ENCODE results near the gene INSRR.

INSRR gene

GRCh38 chr1:156804572-156805243, 54.2 kb downstream of the INSRR start:
- no peak for DNase-seq (ENCODE audit: low read depth)
- H3K4me3 ChIP-seq (ENCODE audit: low read depth, low read length) = no peak overlapping the region

DNA sequence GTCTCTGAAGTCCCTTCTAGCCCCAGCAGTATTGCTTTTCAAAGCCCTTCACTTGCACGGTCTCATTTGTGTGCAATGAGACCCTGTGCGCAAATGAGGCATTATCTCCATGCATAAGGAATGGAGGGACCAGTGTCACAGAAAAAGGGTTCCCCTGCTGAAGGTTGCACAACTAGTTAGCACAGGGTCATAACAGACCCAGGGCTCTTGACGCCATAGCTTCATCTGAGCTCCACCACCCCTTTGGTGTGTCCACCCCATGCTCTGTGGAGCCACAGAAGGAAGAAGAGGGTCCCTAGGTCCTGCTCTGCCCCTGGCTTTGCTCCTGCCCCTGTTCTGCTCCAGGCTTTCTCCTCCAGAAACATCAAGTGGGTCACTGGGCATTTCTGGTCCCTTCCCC, 54.9 kb downstream of the INSRR start:
- no peak for DNase-seq (ENCODE audit: low read depth)
- no peak overlapping the region for H3K4me3 ChIP-seq (ENCODE audit: low read depth, low read length)
- TF ChIP-seq CTCF (IDR thresholded peaks at IDR 0.05; ENCODE audit: control insufficient read depth, extremely low read depth, insufficient read depth) = no peak

More at GRCh38 chr1:156804572-156805243, 54.2 kb downstream of the INSRR start:
- TF ChIP-seq CTCF (IDR thresholded peaks at IDR 0.05; ENCODE audit: control insufficient read depth, extremely low read depth, insufficient read depth) = no peak

- no peak for DNase-seq (ENCODE audit: low read depth)
- no peak overlapping the region for H3K4me3 ChIP-seq (ENCODE audit: low read depth, low read length)
- no peak for TF ChIP-seq CTCF (IDR thresholded peaks at IDR 0.05; ENCODE audit: control insufficient read depth, extremely low read depth, insufficient read depth)
These were observed 55.6 kb downstream of the INSRR start for GRCh38 chr1:156803086-156803851.

- no peak overlapping the region for H3K4me3 ChIP-seq (ENCODE audit: low read depth, low read length)
- DNase-seq (ENCODE audit: low read depth) = no peak
- no peak for TF ChIP-seq CTCF (IDR thresholded peaks at IDR 0.05; ENCODE audit: control insufficient read depth, extremely low read depth, insufficient read depth)
These were observed 56.4 kb downstream of the INSRR start for GRCh38 chr1:156802421-156802935.

DNA sequence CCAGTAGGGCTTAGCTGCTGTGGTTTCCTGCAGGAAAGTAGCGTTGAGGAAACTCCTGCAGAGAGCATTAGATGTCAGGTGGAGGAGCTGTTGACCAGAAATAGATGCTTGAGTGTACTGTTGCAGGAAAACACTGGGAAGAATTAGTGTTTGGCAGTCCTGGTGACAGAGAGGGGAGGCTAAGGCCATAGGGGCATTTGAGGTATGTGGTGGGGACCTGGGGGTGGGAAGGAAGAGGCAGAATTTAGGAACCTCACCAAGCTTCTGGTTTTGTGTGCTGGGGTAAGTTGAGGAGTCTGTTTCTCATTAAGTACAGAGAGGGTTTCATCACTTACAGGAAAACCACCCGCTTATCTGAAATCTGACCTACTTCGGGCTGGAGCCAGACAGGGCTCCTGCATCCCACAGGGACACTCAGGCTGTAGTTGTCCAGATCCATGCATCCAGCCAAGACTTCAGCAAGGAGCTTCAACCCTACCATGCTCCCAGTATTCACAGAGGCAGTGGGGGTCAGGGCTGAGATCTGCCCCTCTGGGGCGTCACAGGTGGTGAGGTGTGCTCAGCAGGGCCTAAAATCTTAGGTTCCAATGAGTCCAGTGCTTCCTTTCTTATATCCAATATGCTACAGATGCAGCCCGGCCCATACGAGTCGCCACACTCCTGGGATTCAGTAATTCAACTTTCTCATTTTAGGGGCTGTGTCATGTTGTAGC, 57.4 kb downstream of the INSRR start:
- TF ChIP-seq CTCF (IDR thresholded peaks at IDR 0.05; ENCODE audit: control insufficient read depth, extremely low read depth, insufficient read depth) = no peak
- DNase-seq (ENCODE audit: low read depth) = no peak
- H3K4me3 ChIP-seq (ENCODE audit: low read depth, low read length) = no peak overlapping the region

GRCh38 chr1:156797212-156797871, 61.6 kb downstream of the INSRR start:
- peak; percentile 82 for TF ChIP-seq CTCF (IDR thresholded peaks at IDR 0.05; ENCODE audit: control insufficient read depth, extremely low read depth, insufficient read depth)
- DNase-seq (ENCODE audit: low read depth) = peak; percentile 26
- H3K4me3 ChIP-seq (ENCODE audit: low read depth, low read length) = no peak overlapping the region

Measured in LNCaP clone FGC (cell line).